ENCODE measurements around the gene TGM6. TPM values are rescaled to one million over a fixed set of nuclear protein-coding genes. Genes with fewer than 3 reads are reported as not detected.

Gene TGM6
- total RNA-seq, 1 donor from 2014 or later, result not detected

- Mint-ChIP-seq H3K4me3 (no peak overlapping the region), H3K9me3 (no peaks in the 10 kb centered on the region), H3K27me3 (ENCODE audit: low read depth) (no peaks in the 10 kb centered on the region), H3K4me1 (peaks cover 3% of the 10 kb centered on the region), H3K36me3 (ENCODE audit: low read depth) (peaks cover 21% of the 10 kb centered on the region), H3K27ac (ENCODE audit: unreplicated experiment) (no peak overlapping the region)
- TF ChIP-seq CTCF (conservative IDR thresholded peaks at IDR 0.05), result peak; percentile 19
- no peak for DNase-seq (ENCODE audit: low read depth, low spot score)
Observed at GRCh38 chr20:2476742-2477615, 96.3 kb downstream of the TGM6 start.

- no peaks in the 10 kb centered on the region for H3K27me3 Mint-ChIP-seq (ENCODE audit: low read depth)
- H3K27ac Mint-ChIP-seq (ENCODE audit: unreplicated experiment), result no peak overlapping the region
- no peak overlapping the region for H3K4me3 Mint-ChIP-seq
- TF ChIP-seq CTCF (conservative IDR thresholded peaks at IDR 0.05), result no peak
- no peak for DNase-seq (ENCODE audit: low read depth, low spot score)
- H3K4me1 Mint-ChIP-seq, result no peaks in the 10 kb centered on the region
- H3K36me3 Mint-ChIP-seq (ENCODE audit: low read depth), result peaks cover 34% of the 10 kb centered on the region
- H3K9me3 Mint-ChIP-seq, result no peaks in the 10 kb centered on the region
Observed at GRCh38 chr20:2480381-2480780, 99.7 kb downstream of the TGM6 start.

Other genes with a start within 250 kb of the TGM6 start
- 0.23 and 0.43 TPM in 2 replicates for gene TGM3, start 84.9 kb upstream of the TGM6 start, total RNA-seq
- 385 and 391 TPM in 2 replicates for gene SNRPB, start 89.9 kb downstream of the TGM6 start, total RNA-seq
- gene ZNF343, start 128.0 kb downstream of the TGM6 start, total RNA-seq, result 9.1 and 12.8 TPM in 2 replicates
- gene TMC2, start 155.7 kb downstream of the TGM6 start, total RNA-seq, result not detected in 2 replicates

Data from neural crest cell (in vitro differentiated cells).